Measurements from ENCODE around the gene HTRA2.

Gene HTRA2

DNA sequence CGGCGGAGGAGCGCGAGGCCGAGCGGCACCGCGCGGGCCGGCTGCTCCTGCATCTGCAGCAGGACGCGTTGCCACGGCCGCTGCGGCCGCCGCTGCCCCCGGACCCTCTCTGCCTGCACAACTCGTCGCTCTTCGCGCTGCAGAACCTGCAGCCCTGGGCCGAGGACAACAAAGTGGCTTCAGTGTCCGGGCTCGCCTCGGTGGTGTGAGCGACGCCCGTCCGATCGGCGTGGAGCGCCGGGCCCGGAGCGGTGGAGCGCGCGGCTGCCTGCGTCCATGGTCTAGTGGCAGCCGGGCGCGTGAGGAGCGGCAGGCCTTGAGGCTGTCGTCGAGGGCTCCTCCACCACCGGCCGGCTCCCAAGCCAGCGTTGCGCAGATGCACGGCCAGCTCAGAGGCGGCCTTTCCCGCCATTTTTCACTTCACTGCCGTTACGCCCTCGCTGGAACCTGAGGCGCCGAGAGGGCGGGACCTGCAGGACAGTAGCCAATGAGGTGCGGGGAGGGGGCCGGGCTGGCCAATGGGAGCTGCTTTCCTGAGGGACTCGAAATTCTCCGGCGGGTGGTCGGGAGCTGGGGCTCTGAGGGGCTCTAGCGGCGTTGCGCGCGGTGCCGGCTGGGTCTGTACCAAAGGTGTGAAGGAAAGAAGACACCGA, 13.6 kb upstream of the HTRA2 start:
- DNase-seq = peak; percentile 53

DNA sequence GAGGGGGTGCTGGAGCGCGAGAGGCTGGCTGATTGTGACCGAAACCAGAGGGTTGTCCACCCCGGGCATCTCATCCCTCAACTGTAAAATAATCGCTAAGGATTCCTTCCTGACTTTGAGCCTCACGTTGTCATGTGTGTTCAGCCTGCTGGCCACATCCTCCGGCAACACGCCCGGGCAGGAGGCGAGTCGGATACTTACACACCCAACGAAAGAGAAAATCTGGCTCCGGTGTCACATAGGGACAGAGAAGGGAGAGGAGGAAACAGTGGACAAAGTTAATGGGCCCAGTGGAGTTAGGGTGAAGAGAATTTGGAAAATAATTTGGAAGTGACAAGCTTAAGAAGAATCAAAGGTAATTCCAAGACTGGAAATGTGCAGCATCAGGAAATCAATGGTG, 13.1 kb upstream of the HTRA2 start:
- no peak for DNase-seq

DNA sequence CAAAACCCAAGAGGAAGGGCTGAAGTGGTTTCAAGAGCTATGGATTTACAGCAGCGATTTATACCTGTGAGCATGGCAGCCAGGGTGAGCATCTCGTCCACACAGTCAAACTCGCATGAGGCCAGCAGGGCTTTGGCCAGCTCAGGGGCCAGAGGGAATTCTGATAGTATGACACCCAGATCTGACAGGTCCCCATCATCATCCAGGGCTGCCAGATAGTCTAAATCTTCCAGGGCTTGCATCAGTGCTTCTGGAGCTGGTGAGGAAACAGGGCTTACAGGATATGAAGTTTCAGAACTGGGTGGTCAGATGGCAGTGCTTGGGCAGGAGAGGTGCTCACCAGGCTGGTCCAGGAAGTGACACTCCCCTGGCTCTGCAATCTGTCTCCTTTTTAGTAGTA, 7.2 kb upstream of the HTRA2 start:
- DNase-seq = no peak

DNA sequence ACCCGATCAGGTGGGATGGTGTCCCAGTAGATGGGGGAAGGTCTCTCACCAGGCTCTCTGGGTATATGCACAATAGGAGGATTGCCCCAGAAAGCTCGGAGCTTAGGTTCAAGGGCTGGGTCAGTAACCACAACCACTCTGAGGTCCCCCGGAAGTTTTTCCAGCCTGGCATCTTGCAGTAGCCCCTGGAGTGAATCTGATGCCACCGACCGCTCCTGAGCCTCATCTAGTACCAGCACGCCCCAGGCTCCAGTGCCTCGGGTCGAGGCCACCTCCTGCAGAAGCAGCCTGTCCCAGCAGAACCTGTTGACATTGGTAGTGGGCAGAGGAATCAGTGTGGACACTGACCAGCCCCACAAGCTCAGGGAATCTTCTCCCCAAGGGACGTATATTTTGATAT, 5.7 kb upstream of the HTRA2 start:
- DNase-seq = no peak

DNA sequence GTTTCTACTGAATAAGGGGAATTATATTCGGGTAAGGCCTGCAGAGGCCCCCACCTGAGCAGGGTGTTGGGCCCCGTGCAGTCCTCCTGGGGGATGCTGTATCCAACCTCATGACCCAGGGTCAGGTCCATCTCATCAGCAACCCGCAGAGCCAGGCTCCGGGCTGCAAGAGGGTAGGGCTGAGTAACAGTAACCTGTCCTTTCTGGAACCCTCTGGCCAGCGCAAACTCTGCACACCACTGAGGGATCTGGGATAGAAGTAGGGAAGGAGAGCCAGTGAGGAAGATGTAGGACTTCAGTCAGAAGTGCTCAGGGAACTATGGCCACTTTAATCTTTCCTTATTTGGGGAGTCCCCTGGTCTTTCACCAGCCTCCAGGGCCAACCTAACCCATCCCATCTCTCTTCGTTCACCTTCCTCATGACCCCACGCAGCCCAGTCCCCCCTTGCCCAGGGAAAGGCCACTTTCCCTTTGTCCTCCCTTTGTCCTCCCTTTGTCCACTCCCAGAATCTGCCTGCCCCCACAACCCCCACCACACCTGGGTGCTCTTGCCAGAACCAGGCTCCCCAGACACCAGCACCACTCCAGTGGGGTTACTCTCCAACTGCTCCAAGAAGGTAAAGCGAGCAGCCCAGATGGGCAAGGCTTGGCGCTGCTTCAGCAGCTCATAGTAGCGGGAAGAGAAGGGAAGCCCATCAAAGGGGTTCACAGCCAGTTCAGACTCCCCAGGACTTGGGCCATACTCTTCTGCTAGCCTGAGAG, 4.6 kb upstream of the HTRA2 start:
- no peak for DNase-seq

DNA sequence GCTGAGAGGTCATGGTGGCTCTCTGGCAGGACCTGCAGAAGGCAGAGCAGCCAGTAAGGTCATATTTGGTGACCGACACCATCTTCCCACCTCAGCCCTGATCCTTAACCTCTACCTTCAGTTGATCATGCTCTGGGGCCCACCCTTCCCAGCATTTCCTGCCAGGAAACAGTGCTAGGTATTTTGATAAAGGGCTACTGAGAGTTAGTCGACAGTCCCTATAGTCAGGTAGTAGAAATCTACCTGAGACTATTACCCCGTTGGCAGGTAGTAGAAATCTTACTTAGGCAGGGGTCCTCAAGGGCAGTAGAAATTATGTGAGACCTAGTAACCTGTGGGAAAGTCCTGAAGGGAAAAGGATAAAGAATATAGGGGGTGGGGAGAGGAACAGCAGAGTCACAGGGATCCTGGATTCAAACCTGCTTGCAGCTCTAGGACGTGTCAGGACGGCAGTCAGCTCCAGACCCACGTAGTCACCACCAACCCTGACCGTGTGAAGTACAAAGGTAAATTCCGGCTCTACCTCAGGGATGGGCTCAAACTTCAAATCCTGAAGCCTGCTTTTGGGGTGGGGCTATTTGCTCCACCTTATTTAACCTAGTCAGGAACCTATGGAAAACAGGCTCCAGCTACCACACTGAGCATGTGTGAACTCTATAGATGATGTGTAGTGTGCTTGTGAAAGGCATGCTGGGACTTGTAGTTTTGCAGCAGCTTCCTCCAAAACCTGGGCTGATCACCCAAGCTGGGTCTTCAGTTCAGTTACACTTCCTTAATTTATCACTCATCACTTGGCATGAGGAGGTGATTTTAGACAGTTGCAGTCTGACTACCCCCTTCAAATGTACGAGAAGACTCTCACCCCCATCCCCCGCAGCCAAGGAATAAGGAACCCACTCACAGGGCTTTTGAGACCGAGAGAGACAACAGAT, 3.8 kb upstream of the HTRA2 start, which contains the start of gene DQX1:
Gene DQX1, minus strand, starts transcription at position 515 of the 932 bp plus-strand sequence. Its CDS starts 502 bp downstream, at position 13.
- DNase-seq = no peak

DNA sequence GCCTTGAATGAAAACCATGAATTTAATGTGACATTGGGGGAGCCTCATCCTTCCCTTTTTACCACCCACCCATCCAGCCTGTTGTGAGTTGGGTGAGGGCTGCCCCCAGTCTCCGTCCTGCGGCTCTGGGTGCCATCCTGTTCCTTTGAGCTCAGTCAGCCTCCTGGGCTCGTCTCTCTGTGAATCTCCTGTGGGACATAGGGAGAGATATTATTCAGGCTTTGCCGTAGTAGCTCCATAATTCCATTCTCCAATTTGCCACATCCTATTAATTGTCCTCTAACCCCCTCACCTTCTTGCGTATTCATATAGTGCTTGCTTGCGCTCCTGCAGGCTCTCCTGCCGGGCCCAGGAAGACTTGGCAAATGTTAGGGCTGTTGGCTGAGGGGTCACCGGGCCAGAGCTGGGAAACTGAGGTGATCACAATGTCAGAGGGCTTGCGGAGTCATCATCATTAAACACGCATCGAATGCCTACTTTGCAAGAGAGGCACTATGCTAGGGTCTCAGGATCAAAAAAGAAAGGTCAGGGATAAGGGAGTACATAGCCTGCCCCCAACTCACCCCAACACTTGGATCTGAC, 3.0 kb upstream of the HTRA2 start:
- no peak for DNase-seq

DNA sequence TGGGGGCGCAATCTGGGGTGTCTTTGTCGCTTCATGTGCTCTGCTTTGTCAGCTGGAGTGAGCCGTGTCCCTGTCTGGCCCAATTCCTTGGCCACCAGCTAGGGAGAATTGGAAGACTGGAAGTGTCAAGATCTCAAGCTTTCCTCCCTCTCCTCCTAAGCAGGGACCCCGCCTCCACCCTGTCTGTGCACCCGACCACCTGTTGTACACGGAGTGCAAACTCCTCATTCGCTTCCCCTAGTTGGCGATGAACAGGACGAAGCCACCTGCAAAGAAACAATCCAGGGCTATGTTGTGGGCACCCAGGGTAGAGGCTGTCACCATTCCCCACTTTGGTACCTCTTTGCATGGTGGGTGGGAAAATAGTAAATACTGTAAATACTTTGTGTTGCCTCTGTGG, 2.0 kb upstream of the HTRA2 start:
- DNase-seq = no peak

DNA sequence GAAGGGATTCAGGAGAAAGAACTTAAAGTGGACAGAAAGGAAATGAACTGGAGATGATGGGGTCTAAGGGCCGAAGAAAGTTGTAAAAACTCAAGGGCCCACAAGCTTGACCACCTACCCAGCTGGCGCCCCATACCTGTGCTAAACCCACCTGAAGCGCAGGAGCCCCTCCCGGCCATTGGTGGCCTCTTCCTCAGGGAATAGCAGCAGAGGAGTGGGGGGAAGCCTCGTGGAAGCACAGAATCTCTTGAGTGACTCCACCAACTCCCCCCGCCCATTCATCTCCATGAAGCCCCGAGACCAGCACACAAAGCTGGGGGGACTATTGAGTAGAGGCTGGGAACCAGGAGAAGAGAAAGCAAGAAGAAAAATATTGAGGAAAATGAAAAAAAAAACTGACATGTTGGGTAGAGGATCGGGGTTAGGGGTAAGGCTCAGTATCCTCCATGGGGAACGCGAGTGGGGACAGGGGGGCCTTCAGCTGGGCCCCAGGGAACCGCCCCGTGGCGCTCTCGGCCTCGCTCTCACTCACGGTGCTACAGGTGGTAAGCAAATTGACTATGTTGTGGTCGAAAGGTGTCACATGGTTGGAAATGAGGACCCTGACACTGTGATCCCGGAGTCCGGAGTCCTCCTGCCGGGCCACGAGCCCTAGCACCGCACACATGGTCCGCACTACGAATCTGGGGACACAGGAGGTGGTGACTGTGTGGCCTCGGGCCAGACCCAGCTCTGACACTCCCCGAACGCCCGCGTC, 955 bp upstream of the HTRA2 start:
- DNase-seq = no peak

DNA sequence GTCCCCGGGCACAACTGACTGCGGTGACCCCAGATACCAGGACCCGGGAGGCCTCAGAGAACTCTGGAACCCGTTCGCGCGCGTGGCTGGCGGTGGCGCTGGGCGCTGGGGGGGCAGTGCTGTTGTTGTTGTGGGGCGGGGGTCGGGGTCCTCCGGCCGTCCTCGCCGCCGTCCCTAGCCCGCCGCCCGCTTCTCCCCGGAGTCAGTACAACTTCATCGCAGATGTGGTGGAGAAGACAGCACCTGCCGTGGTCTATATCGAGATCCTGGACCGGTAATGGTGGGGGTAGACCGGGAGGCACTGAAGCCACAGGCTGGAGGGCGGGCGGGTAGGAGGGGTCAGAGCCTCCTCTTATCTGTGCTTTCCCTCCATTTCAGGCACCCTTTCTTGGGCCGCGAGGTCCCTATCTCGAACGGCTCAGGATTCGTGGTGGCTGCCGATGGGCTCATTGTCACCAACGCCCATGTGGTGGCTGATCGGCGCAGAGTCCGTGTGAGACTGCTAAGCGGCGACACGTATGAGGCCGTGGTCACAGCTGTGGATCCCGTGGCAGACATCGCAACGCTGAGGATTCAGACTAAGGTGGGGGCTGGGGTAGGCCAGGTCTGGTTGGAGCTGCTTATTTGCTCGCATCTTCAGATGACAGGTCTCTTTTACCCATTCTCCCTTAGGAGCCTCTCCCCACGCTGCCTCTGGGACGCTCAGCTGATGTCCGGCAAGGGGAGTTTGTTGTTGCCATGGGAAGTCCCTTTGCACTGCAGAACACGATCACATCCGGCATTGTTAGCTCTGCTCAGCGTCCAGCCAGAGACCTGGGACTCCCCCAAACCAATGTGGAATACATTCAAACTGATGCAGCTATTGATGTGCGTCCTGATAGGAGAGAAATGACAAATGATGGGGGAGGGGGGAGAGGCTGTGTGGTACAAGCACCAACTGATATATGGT, 780 bp downstream of the HTRA2 start:
- DNase-seq = peak; percentile 27

DNA sequence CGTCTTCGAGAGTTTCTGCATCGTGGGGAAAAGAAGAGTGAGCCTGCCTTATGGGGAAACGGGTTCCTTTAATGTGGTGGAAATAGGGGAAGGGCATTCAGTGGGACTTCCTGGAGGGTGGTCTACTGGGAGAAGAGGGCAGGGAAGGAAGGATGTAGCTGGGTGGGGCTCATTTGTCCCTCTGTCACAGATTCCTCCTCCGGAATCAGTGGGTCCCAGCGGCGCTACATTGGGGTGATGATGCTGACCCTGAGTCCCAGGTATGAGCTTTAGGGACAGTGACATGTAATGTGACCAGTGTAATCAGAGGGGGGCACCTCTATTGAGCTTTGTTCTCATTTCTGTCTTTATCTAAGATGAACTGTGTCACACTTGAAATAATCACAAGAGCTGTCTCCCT, 1.9 kb downstream of the HTRA2 start:
- DNase-seq = no peak

DNA sequence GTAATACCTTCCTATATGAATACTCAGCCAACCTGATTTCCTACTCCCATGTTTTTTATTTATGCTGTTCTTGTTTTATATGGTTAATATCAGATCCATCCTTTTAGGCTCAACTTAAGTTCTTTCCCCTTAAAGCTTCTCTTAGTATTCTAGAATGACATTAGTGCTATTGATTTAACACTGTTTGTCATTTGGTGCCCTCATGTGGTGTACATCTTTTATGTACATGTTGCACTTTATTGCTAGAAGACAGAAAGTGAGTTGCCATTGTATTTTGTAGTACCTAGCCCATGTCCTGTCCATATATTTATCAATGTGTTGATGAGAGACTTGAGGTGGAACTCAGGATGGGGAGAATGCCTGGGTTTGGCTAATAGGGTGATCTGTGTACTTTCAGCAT, 2.5 kb downstream of the HTRA2 start:
- no peak for DNase-seq

DNA sequence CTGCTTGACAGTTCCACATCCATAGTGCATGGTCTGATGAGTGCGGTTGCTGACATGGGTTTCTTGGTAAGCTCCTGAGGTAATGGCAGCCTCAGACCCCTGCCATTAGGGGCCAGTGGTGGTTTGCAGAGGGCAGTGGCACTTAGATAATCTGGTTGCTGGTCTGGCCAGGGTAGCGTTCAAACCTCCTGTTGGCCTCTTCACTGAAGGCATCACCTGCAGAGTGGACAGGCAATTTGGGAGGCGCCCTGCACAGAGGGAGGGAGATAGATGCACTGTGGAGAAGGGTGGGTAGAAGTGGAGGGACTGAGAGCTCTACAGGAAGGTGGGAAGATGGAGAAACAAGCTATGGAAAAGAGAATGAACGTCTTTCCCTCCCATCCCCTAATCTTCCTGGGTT, 3.7 kb downstream of the HTRA2 start:
- no peak for DNase-seq

DNA sequence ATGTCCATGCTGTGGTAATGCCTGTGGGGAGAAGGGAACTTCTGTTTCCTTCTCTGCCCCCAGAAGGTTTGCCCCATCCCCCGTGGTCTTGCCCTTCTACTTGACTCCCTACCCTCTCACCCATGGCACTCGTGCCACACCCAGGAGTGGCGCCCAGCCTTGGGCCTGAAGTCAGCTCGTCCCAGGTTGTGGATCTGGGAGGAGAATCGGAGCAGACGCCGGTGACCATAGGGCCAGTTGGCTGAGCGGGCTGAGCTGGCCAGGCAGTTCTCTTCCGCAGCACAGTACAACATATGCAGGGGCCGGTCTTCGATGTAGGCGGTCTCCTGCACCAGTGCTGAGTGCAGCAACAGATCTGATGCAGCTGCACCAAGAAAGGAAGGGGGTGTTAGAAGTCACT, 4.7 kb downstream of the HTRA2 start:
- DNase-seq = no peak

DNA sequence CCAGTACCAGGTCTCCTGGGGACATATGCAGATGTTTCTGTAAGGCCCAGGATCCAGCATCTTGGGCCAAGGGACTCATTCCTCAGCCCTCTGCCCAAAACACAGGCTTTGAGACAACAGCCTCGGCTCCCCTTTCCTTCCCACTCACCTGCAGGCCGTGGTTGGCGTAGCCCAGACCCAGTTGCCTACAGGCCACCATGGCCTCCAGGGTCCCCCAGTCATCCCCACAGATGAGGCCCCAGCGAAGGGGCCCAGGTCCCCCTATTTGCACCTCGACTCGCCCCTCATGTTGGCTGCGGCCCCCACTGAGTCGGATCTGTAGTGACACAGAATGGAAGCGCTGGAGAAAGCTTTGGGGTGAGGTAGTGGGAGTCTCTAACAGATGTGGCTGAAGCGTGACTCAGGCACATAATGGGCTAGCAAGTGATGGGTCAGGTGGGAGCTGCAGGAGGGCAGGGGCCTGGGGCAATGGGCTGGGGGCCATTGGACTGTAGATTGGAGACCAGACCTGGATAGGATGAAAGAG, 5.8 kb downstream of the HTRA2 start:
- no peak for DNase-seq

DNA sequence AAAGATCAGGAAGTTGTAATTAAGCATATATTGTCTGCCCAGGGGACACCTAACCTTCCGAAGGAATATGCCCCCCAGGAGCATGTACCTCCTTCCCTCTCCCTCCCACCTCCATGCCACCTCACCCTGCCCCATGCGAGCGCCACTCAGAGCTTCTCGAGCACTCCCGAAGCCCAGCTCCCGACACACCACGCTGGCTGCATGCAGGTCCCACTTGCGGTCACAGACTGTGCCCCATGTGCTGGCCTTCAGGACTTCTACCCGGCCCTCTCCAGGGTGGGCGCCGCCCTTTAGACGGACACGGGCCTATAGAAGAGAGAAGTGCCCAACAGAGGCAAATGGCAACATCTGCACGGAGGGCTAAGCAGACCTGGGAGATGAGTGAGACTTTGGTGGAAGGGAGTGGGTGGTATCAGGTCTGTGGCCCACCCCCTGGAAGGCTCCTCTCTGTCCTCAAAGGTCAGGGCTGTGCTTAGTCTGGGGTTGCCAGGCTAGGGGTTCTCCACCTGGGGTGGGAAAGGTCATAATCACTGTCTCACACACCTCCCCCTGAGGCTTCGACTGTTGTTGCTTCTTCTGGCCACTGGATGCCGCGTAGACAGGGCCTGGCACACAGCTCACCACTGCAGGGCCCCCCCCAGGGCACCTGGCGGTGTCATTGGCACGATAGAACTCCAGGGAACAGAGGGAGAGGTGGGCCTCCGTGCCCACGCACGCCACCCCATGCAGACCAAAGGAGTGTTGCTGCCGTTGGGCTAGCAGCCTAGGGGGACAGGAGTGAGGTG, 6.6 kb downstream of the HTRA2 start:
- DNase-seq = no peak

DNA sequence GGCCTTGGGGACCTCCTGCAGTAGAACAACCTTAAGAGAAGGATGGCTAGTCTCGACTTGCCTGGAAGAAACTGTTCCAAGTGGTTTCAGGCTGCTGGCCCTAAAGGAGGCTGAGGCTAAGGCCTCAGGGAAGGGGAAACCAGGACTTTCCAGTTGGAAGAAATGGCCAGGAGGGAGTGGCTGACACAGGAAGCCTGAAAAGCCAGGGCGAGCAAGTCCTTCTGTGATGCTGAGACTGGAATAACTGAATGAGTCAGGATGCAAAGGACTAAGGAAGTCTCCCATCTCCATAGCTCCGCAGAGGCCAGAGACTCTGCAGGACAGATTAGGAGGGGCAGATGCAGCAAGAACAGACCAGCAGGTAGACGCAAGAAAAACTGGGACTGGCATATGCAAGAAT, 7.4 kb downstream of the HTRA2 start:
- no peak for DNase-seq

DNA sequence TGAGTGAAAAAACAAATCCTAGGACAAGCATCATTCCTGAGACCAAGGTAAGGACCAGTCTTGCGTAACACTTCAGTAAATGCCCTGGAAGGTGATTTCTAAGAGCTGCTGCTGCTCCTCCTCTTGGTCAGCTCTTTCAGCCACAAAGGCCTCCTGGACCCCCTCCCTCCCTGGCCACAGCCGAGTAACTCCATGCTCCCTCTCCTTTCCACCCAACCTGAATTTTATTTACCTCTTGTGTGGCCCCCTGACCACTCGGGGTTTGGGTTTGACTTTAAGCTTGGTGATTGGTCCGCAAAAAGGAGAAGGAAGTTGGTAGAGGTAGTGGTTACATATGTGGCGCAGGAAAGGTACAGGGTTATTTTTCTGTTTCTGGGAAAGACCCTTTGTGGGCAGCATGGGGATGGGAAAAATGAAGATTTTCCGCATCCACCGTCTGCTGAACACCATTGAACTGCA, 9.2 kb downstream of the HTRA2 start:
- DNase-seq = no peak

DNA sequence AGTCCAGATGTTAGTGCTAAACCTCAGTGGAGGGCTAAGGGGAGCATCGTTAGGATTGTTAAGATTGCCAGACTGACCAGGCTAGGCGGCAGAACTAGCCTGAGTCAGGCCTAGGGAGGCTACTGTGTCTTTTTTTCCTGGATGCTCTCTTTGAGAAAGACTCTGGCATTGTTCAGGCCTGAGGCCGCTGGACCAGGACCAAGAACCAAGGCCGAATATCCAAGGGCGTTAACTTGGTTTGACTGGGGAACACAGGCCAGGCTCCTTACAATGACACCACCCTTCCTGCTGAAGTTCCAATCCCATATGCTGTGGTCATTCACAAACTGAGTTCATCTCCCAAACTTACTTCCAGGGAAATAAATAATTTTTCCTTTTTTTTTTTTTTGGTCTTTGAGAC, 10.6 kb downstream of the HTRA2 start:
- DNase-seq = no peak

DNA sequence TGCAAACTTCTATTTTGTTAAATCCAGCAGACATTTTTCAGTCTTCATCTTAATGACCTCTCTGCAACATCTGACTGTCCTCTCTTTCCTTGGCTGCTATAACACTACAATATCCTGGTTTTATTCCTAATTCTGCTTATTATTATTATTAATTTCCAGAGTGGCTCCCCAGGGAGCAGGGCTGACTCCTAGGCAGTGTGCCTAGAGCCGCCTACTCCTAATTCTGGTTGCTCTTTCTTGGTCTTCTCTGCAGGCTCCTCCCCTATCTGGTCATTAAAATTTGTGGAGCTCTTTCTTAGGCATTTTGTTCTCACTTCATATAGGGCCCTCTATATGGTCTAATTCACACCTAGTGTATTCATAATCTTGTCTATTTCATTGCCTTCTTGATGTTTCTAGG, 13.2 kb downstream of the HTRA2 start:
- no peak for DNase-seq
